Gastrocnemius medialis (tissue), 4 donors: ENCODE measurements around the gene SHANK1. TPM values are rescaled to one million over a fixed set of nuclear protein-coding genes. Genes with fewer than 3 reads are reported as not detected.

Experiments
- ATAC-seq, 2 donors: fragments of 150-250 bp; one replicate each; pipeline ENCODE4 v1.9.1; 2016
- DNase-seq, 2 donors: peaks; one replicate each; pipeline ENCODE4 v3.0.0-alpha.2; 2019
- H3K27ac ChIP-seq, 4 donors: fragments of 200-600 bp; sonication (generic); 1 replicate in 1 of 4; 2 replicates in 3 of 4; pipeline ENCODE4 v1.5.1; 2016 to 2018; ENCODE audit warnings: mild to moderate bottlenecking in 2 of 4, moderate library complexity in 1 of 4
- H3K27me3 ChIP-seq, 3 donors: fragments of 200-600 bp; sonication (generic) in 2 of 3; 1 replicate in 1 of 3; 2 replicates in 2 of 3; pipeline versions ENCODE4 v1.5.1 to v1.6.0; 2016 to 2019; ENCODE audit warnings: mild to moderate bottlenecking in 1 of 3, moderate library complexity in 1 of 3
- H3K36me3 ChIP-seq, 2 donors: fragments of 200-600 bp; sonication (generic) in 1 of 2; one replicate each; pipeline ENCODE4 v1.5.1; 2017 to 2018
- H3K4me1 ChIP-seq, 2 donors: fragments of 200-600 bp; sonication (generic) in 1 of 2; one replicate each; pipeline ENCODE4 v1.5.1; 2016 to 2017; ENCODE audit warnings: mild to moderate bottlenecking in 2 of 2
- H3K4me3 ChIP-seq, 4 donors: fragments of 200-600 bp; sonication (generic) in 3 of 4; 1 replicate in 1 of 4; 2 replicates in 3 of 4; pipeline ENCODE4 v1.5.1; 2016 to 2019; ENCODE audit warnings: mild to moderate bottlenecking in 2 of 4
- H3K9me3 ChIP-seq, 3 donors: fragments of 200-600 bp; sonication (generic) in 2 of 3; 1 replicate in 1 of 3; 2 replicates in 2 of 3; pipeline ENCODE4 v1.5.1; 2016 to 2019
- POLR2A ChIP-seq, 2 donors: fragments of 450-650 bp; IDR thresholded peaks; one replicate each; pipeline ENCODE4 v1.6.1; 2017; ENCODE audit warnings: antibody characterized with exemption in 2 of 2, mild to moderate bottlenecking in 2 of 2, moderate library complexity in 2 of 2
- in situ Hi-C, 4 donors: fragments of 200-750 bp; cut with MboI; loops; one replicate each; pipeline versions ENCODE4 v1.15.0 to v1.8.0; 2017; ENCODE audit warnings: low sequenced_read_pairs in 4 of 4
- intact Hi-C: fragments of 100-400 bp; cut with DNase I; formaldehyde crosslinking; loops from one replicate; pipeline ENCODE4 v1.15.1; 2023; ENCODE audit warnings: low total_unique reads
- total RNA-seq, 4 donors: library from RNA; depleted of rRNA; stranded (reverse); fragments of >200 nt; gene quantifications; one replicate each; pipeline versions ENCODE4 v1.1.0 to v1.2.3, GENCODE V29; 2016
- TF ChIP-seq, protein P1 (sequence below), 5 experiments: fragments of 450-650 bp in 3 of 5; fragments of 200-600 bp in 2 of 5; sonication (generic) in 2 of 5; IDR thresholded peaks in 4 of 5; conservative IDR thresholded peaks in 1 of 5; 1 replicate in 4 of 5; 2 replicates in 1 of 5; pipeline ENCODE4 v1.5.1; 2016 to 2019; ENCODE audit warnings: antibody characterized with exemption in 5 of 5, mild to moderate bottlenecking in 3 of 5, moderate library complexity in 3 of 5

Gene SHANK1
- total RNA-seq, 4 donors from 2014 or later, result 0.68 TPM; not detected in 3

DNA sequence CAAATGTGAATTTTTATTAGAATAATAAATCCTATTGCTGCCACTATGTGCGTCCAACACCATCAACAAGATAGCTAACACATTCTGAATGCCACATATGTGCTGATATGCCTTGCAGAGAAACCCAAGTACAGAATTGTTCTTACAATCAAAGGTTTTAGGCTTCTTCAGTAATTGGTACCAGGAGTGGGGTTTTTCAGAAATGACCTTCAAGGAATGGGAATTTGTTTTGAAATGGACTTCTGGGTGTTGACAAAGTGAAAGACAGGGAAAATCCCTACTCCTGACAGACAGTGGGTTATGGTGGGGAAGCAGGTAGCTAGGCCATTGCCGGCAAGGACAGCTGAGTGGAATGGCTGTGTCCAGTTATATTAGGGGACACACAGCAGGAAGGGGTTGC lies 85.6 kb downstream of the SHANK1 start:
- Histone ChIP-seq H3K27me3 (peaks cover 13 to 29% (median 23%) of the 10 kb centered on the region in 3 donors), H3K27ac (no peak overlapping the region), H3K36me3 (no peaks in the 10 kb centered on the region), H3K9me3 (peaks cover 0 to 9% (median 0%) of the 10 kb centered on the region in 3 donors), H3K4me3 (no peak overlapping the region), H3K4me1 (no peaks in the 10 kb centered on the region)
- in situ Hi-C loops, result loop anchor here in 1 of 4 donors (25.0 kb wide), 1 partner anchor 547 kb away; no protein-coding TSS in a partner anchor
- TF ChIP-seq, protein P1, sequence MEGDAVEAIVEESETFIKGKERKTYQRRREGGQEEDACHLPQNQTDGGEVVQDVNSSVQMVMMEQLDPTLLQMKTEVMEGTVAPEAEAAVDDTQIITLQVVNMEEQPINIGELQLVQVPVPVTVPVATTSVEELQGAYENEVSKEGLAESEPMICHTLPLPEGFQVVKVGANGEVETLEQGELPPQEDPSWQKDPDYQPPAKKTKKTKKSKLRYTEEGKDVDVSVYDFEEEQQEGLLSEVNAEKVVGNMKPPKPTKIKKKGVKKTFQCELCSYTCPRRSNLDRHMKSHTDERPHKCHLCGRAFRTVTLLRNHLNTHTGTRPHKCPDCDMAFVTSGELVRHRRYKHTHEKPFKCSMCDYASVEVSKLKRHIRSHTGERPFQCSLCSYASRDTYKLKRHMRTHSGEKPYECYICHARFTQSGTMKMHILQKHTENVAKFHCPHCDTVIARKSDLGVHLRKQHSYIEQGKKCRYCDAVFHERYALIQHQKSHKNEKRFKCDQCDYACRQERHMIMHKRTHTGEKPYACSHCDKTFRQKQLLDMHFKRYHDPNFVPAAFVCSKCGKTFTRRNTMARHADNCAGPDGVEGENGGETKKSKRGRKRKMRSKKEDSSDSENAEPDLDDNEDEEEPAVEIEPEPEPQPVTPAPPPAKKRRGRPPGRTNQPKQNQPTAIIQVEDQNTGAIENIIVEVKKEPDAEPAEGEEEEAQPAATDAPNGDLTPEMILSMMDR (IDR thresholded peaks at IDR 0.05 in 4 of 5, conservative IDR thresholded peaks at IDR 0.05 in 1 of 5), result no peak
- TF ChIP-seq POLR2A (IDR thresholded peaks at IDR 0.05), result no peak
- intact Hi-C loops, result no loop called here
- ATAC-seq (no peak), DNase-seq (no peak)

DNA sequence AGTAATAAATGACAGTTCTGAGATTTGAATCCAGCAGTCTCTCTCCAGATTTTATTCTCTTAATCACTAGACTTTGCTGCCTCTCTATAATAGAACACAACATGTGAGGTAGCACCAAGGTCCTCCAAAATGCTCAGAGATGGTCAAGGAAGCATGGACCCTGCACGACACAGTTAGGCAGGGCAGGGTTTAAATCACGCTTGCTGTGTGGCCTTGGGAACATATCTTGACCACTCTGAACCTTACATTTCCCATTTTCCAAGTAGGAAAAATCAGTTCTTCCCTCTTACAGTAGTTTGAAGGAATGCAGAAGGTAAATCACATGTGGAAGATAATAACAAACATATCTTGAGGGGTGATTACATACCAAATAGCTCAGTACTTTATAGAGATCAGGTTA lies 86.2 kb downstream of the SHANK1 start:
- no peak for TF ChIP-seq POLR2A (IDR thresholded peaks at IDR 0.05)
- TF ChIP-seq, protein P1 (IDR thresholded peaks at IDR 0.05 in 4 of 5, conservative IDR thresholded peaks at IDR 0.05 in 1 of 5), result no peak
- intact Hi-C loops, result no loop called here
- Histone ChIP-seq H3K27me3 (peaks cover 6 to 23% (median 17%) of the 10 kb centered on the region in 3 donors), H3K4me3 (no peak overlapping the region), H3K27ac (no peak overlapping the region), H3K4me1 (no peaks in the 10 kb centered on the region), H3K36me3 (no peaks in the 10 kb centered on the region), H3K9me3 (peaks cover 0 to 9% (median 0%) of the 10 kb centered on the region in 3 donors)
- no peak for DNase-seq
- no peak for ATAC-seq
- in situ Hi-C loops, result loop anchor here in 1 of 4 donors (25.0 kb wide), 1 partner anchor 546 kb away; no protein-coding TSS in a partner anchor

DNA sequence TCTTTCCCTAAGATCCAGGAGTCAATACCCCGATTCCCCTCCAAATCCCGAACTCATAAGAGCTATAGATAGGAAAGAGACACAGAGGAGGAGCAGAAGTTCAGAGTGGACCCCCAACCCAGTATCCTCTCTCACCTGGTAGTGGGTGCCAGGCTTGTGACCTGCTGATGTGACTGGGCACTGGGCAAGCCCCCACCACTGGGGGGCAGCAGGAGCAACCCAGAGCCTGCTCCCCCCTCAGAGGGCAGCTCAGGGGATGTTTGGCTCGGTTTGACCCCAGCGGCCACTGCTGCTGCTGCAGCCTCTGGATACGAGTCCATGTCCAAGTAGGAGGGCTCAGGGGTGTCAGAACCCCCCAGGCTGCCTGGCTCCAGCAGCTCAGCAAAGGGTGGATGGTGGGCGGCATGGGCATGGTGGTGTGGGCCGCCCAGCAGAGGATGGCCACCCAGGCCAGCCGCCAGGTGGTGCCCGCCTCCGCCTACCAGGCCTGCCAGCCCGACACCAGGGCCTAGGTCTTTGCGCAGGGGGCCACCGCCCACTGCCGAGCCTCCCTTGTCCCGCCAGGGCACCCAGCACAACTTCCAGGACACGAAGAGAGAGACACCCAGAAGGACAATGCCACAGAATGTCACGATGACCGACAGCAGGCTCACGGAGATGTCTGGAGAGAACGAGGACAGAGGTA lies 87.3 kb downstream of the SHANK1 start:
- H3K4me3 ChIP-seq, result no peak overlapping the region
- ATAC-seq (no peak), DNase-seq (no peak)
- TF ChIP-seq, protein P1 (IDR thresholded peaks at IDR 0.05 in 4 of 5, conservative IDR thresholded peaks at IDR 0.05 in 1 of 5), result no peak
- no peak for TF ChIP-seq POLR2A (IDR thresholded peaks at IDR 0.05)
- no peak overlapping the region for H3K27ac ChIP-seq
- H3K9me3 ChIP-seq, result peaks cover 0 to 9% (median 0%) of the 10 kb centered on the region in 3 donors
- peaks cover 0 to 16% (median 9%) of the 10 kb centered on the region in 3 donors for H3K27me3 ChIP-seq
- H3K4me1 ChIP-seq, result no peaks in the 10 kb centered on the region
- no peaks in the 10 kb centered on the region for H3K36me3 ChIP-seq
- intact Hi-C loops (no loop called here), in situ Hi-C loops (loop anchor here in 1 of 4 donors (25.0 kb wide), 1 partner anchor 545 kb away; no protein-coding TSS in a partner anchor)

DNA sequence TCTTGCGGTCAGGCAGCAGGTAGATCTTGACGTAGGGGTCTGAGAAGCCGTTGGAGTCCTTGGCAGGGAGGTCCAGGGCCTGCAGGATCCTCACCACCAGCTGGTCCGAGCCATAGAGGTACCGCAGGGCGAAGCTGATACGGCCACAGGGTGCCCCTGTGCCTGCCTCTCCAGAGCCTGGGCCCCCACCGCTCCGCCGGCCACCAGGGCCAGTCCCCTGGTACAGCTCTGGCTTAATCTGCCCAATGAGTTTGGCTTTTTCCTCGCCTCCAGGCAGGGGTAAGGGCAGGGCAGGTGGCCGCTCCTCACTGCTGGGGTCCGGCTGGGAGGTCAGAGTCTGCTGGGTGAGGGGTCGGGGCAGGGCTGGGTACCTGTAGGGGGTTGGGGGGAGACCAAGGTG lies 89.8 kb downstream of the SHANK1 start:
- TF ChIP-seq, protein P1 (IDR thresholded peaks at IDR 0.05 in 4 of 5, conservative IDR thresholded peaks at IDR 0.05 in 1 of 5), result no peak
- TF ChIP-seq POLR2A (IDR thresholded peaks at IDR 0.05), result no peak
- Histone ChIP-seq H3K4me3 (no peak overlapping the region), H3K27ac (no peak overlapping the region), H3K9me3 (peaks cover 0 to 9% (median 0%) of the 10 kb centered on the region in 3 donors), H3K27me3 (peaks cover 0 to 10% (median 0%) of the 10 kb centered on the region in 3 donors), H3K36me3 (no peaks in the 10 kb centered on the region), H3K4me1 (no peaks in the 10 kb centered on the region)
- intact Hi-C loops (no loop called here), in situ Hi-C loops (loop anchor here in 1 of 4 donors (25.0 kb wide), 1 partner anchor 542 kb away; no protein-coding TSS in a partner anchor)
- DNase-seq, result no peak
- ATAC-seq, result no peak
